NCI-H2171 (cell line): ENCODE measurements around the gene KCNQ2.
"Not testable (repeated sequence)": the region's sequence is repeated elsewhere in the genome, so short reads cannot be mapped to it uniquely, and the experiment has no call there.

ENCODE experiments used
- DNase-seq: peaks from one replicate; lab custom pipeline; 2025; lab: John Stamatoyannopoulos, UW

Gene KCNQ2

GRCh38 chr20:63385819-63386218 lies 86.6 kb downstream of the KCNQ2 start:
- no peak for DNase-seq

GRCh38 chr20:63384336-63384735 lies 88.1 kb downstream of the KCNQ2 start:
- no peak for DNase-seq

GRCh38 chr20:63383556-63383955 lies 88.9 kb downstream of the KCNQ2 start:
- no peak for DNase-seq

- DNase-seq = no peak
Observed at GRCh38 chr20:63382551-63383300, 89.7 kb downstream of the KCNQ2 start.

GRCh38 chr20:63381781-63382431 lies 90.5 kb downstream of the KCNQ2 start:
- no peak for DNase-seq

- no peak for DNase-seq
Observed at GRCh38 chr20:63380346-63380870, 92.0 kb downstream of the KCNQ2 start.

- not testable (repeated sequence) for DNase-seq
Observed at GRCh38 chr20:63379872-63380271, 92.6 kb downstream of the KCNQ2 start.

- DNase-seq = no peak
Observed at GRCh38 chr20:63379296-63379695, 93.2 kb downstream of the KCNQ2 start.

- no peak for DNase-seq
Observed at GRCh38 chr20:63378626-63379025, 93.8 kb downstream of the KCNQ2 start.

- peak; percentile 48 for DNase-seq
Observed at GRCh38 chr20:63377951-63378381, 94.5 kb downstream of the KCNQ2 start.

- DNase-seq = no peak
Observed at GRCh38 chr20:63377256-63377941, 95.1 kb downstream of the KCNQ2 start.

GRCh38 chr20:63376283-63377250 lies 95.9 kb downstream of the KCNQ2 start:
- no peak for DNase-seq

- DNase-seq = no peak
Observed at GRCh38 chr20:63375438-63375837, 97.0 kb downstream of the KCNQ2 start.

GRCh38 chr20:63374504-63374903 lies 98.0 kb downstream of the KCNQ2 start:
- no peak for DNase-seq

GRCh38 chr20:63373996-63374395 lies 98.5 kb downstream of the KCNQ2 start:
- DNase-seq = no peak

GRCh38 chr20:63372971-63373885 lies 99.2 kb downstream of the KCNQ2 start:
- no peak for DNase-seq

GRCh38 chr20:63371291-63371865 lies 101.1 kb downstream of the KCNQ2 start:
- no peak for DNase-seq

- DNase-seq = peak; percentile 56
Observed at GRCh38 chr20:63370618-63371187, 101.8 kb downstream of the KCNQ2 start.

GRCh38 chr20:63369724-63370617 lies 102.5 kb downstream of the KCNQ2 start:
- no peak for DNase-seq
